Measurements from ENCODE around the gene RAB5B.

Gene RAB5B

DNA sequence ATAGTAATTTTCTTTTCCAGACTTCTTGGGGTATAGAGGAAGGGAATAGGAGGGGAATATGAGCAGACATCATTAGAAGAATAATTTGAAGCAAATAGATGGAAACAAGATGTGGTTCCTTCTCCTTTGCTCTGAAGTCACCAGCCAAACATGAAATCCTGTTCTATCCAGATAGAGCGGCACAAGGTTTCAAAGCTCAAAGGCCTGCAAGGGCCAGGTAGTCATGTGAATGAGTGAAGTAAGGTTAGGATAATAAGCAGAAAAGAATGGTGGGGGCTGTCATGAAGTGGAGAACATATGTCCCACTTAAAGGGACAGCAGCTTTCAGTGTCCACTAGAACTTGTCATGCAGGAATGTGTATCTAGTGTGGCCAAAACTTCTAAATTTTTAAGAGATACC lies 44.5 kb downstream of the RAB5B start (continued):
- TF ChIP-seq ZNF184 (tag by site-specific recombination; IDR thresholded peaks at IDR 0.05) = no peak
- TF ChIP-seq, protein P1, sequence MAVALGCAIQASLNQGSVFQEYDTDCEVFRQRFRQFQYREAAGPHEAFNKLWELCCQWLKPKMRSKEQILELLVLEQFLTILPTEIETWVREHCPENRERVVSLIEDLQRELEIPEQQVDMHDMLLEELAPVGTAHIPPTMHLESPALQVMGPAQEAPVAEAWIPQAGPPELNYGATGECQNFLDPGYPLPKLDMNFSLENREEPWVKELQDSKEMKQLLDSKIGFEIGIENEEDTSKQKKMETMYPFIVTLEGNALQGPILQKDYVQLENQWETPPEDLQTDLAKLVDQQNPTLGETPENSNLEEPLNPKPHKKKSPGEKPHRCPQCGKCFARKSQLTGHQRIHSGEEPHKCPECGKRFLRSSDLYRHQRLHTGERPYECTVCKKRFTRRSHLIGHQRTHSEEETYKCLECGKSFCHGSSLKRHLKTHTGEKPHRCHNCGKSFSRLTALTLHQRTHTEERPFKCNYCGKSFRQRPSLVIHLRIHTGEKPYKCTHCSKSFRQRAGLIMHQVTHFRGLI (tag by site-specific recombination; IDR thresholded peaks at IDR 0.05) = no peak
- TF ChIP-seq, protein P2, sequence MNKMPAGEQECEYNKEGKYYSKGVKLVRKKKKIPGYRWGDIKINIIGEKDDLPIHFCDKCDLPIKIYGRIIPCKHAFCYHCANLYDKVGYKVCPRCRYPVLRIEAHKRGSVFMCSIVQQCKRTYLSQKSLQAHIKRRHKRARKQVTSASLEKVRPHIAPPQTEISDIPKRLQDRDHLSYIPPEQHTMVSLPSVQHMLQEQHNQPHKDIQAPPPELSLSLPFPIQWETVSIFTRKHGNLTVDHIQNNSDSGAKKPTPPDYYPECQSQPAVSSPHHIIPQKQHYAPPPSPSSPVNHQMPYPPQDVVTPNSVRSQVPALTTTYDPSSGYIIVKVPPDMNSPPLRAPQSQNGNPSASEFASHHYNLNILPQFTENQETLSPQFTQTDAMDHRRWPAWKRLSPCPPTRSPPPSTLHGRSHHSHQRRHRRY (tag by site-specific recombination; IDR thresholded peaks at IDR 0.05) = no peak
- no peak for TF ChIP-seq ZNF600 (tag by site-specific recombination; IDR thresholded peaks at IDR 0.05)
- TF ChIP-seq, protein P3, sequence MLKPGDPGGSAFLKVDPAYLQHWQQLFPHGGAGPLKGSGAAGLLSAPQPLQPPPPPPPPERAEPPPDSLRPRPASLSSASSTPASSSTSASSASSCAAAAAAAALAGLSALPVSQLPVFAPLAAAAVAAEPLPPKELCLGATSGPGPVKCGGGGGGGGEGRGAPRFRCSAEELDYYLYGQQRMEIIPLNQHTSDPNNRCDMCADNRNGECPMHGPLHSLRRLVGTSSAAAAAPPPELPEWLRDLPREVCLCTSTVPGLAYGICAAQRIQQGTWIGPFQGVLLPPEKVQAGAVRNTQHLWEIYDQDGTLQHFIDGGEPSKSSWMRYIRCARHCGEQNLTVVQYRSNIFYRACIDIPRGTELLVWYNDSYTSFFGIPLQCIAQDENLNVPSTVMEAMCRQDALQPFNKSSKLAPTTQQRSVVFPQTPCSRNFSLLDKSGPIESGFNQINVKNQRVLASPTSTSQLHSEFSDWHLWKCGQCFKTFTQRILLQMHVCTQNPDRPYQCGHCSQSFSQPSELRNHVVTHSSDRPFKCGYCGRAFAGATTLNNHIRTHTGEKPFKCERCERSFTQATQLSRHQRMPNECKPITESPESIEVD (tag by site-specific recombination; IDR thresholded peaks at IDR 0.05) = no peak
- TF ChIP-seq ZNF354C (tag by site-specific recombination; IDR thresholded peaks at IDR 0.05; ENCODE audit: borderline replicate concordance, low read depth) = no peak
- no peak for TF ChIP-seq ZNF777 (tag by site-specific recombination; IDR thresholded peaks at IDR 0.05; ENCODE audit: borderline replicate concordance)
- TF ChIP-seq, protein P4, sequence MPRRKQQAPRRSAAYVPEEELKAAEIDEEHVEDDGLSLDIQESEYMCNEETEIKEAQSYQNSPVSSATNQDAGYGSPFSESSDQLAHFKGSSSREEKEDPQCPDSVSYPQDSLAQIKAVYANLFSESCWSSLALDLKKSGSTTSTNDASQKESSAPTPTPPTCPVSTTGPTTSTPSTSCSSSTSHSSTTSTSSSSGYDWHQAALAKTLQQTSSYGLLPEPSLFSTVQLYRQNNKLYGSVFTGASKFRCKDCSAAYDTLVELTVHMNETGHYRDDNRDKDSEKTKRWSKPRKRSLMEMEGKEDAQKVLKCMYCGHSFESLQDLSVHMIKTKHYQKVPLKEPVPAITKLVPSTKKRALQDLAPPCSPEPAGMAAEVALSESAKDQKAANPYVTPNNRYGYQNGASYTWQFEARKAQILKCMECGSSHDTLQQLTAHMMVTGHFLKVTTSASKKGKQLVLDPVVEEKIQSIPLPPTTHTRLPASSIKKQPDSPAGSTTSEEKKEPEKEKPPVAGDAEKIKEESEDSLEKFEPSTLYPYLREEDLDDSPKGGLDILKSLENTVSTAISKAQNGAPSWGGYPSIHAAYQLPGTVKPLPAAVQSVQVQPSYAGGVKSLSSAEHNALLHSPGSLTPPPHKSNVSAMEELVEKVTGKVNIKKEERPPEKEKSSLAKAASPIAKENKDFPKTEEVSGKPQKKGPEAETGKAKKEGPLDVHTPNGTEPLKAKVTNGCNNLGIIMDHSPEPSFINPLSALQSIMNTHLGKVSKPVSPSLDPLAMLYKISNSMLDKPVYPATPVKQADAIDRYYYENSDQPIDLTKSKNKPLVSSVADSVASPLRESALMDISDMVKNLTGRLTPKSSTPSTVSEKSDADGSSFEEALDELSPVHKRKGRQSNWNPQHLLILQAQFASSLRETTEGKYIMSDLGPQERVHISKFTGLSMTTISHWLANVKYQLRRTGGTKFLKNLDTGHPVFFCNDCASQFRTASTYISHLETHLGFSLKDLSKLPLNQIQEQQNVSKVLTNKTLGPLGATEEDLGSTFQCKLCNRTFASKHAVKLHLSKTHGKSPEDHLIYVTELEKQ (tag by site-specific recombination; IDR thresholded peaks at IDR 0.05; ENCODE audit: borderline replicate concordance) = no peak
- TF ChIP-seq, protein P5, sequence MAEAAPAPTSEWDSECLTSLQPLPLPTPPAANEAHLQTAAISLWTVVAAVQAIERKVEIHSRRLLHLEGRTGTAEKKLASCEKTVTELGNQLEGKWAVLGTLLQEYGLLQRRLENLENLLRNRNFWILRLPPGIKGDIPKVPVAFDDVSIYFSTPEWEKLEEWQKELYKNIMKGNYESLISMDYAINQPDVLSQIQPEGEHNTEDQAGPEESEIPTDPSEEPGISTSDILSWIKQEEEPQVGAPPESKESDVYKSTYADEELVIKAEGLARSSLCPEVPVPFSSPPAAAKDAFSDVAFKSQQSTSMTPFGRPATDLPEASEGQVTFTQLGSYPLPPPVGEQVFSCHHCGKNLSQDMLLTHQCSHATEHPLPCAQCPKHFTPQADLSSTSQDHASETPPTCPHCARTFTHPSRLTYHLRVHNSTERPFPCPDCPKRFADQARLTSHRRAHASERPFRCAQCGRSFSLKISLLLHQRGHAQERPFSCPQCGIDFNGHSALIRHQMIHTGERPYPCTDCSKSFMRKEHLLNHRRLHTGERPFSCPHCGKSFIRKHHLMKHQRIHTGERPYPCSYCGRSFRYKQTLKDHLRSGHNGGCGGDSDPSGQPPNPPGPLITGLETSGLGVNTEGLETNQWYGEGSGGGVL (tag by site-specific recombination; IDR thresholded peaks at IDR 0.05) = no peak

DNA sequence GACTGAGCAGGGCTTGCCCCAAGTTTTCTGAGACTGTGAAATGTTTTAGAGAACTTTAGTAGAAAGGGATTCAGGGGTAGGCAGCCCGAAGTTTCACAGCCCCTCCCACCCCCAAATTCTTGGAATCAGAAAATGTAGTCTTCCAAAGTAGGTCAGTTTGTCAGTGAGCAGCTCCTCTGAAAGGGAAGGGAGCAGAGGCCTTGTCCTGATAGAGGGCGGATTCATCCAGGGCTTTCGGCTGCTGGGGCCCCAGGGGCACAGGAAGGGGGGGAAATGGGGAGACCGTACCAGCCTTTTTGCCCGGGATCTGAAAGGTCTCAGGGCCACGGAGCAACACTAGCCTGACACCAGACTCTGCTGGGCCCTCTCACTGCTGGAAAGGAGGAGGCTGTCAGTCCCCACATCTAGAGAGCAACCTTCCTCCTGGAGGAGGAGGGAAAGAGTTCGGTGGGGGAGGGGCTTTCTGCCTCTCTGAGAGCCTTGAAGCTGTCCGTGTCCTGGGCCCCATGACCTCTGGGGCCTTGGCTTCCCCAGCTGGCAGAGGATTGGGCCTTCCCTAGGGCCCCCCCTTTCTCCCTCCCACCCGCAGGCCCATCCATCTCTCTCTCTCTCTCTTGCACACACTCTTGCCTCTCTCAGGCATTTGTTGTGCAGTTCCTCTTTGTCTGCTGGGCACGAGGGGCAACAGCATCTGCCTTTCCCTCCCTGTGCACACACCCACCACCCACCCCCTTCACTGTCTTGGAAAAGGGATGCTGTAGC lies 46.7 kb downstream of the RAB5B start, which contains the start of gene IKZF4:
Gene IKZF4 (plus strand): TSS at position 621 of the 762 bp plus-strand sequence. CDS start 451 bp downstream, outside the sequence.
- Histone ChIP-seq H3K4me3 (ENCODE audit: low read depth, low read length) (no peak within 1 kb of the TSS), H3K27ac (ENCODE audit: extremely low read depth, low read depth, low read length) (no peak within 1 kb of the TSS), H3K4me1 (ENCODE audit: control insufficient read depth, insufficient read depth, low read length) (no peaks in the 10 kb centered on the region), H3K9me3 (ENCODE audit: control insufficient read depth, insufficient read depth, low read depth, low read length) (no peaks in the 10 kb centered on the region), H3K36me3 (ENCODE audit: control insufficient read depth in 2 of 2, insufficient read depth in 1 of 2, low read length in 2 of 2) (peaks cover 0 to 11% of the 10 kb centered on the region in 2 experiments; a peak in 1 of 3 replicates)
- ChIA-PET POLR2A (no interaction called here), CTCF (interaction anchor here (0.9 to 1.8 kb wide), 2 partner anchors 9 to 80 kb away, joined by 3 to 4 read pairs; no protein-coding TSS in a partner anchor)
- no peak for TF ChIP-seq ZNF211 (tag by site-specific recombination; IDR thresholded peaks at IDR 0.05; ENCODE audit: low read depth)
- TF ChIP-seq, protein P3 (tag by site-specific recombination; IDR thresholded peaks at IDR 0.05) = no peak
- no peak for TF ChIP-seq HOXA7 (CRISPR knock-in tag; IDR thresholded peaks at IDR 0.05; ENCODE audit: borderline replicate concordance)
- TF ChIP-seq ZNF140 (tag by site-specific recombination; IDR thresholded peaks at IDR 0.05) = no peak
- no peak for TF ChIP-seq SCRT1 (tag by site-specific recombination; IDR thresholded peaks at IDR 0.05; ENCODE audit: borderline replicate concordance)
- no peak for TF ChIP-seq ZNF175 (tag by site-specific recombination; IDR thresholded peaks at IDR 0.05)
- TF ChIP-seq GLIS2 (tag by site-specific recombination; IDR thresholded peaks at IDR 0.05) = no peak
- no peak for TF ChIP-seq ZNF768 (tag by site-specific recombination; IDR thresholded peaks at IDR 0.05)
- TF ChIP-seq ZNF571 (tag by site-specific recombination; IDR thresholded peaks at IDR 0.05) = no peak
